Measurements from ENCODE around the gene TMEM18. TPM values are rescaled to one million over a fixed set of nuclear protein-coding genes. Genes with fewer than 3 reads are reported as not detected.

Gene TMEM18
- total and polyA plus RNA-seq, 4 donors, result 19.5 to 36.0 (median 21.4) TPM

- Histone ChIP-seq H3K27ac (ENCODE audit: low read depth in 1 of 2, low read length in 1 of 2) (no peak overlapping the region), H3K9ac (ENCODE audit: insufficient read depth in 1 of 2, low read length in 2 of 2) (no peak overlapping the region), H3K36me3 (ENCODE audit: control insufficient read depth in 4 of 4, insufficient read depth in 4 of 4, low read length in 4 of 4) (no peaks in the 10 kb centered on the region), H3K9me3 (ENCODE audit: control insufficient read depth in 4 of 4, insufficient read depth in 3 of 4, low read length in 3 of 4) (peaks cover 0 to 4% (median 0%) of the 10 kb centered on the region in 4 donors), H3K4me3 (no peak overlapping the region), H3K27me3 (ENCODE audit: control insufficient read depth in 3 of 3, insufficient read depth in 3 of 3, low read length in 2 of 3) (no peaks in the 10 kb centered on the region), H3K4me1 (ENCODE audit: control insufficient read depth in 5 of 5, insufficient read depth in 5 of 5, low read length in 5 of 5) (peaks cover 0 to 7% (median 0%) of the 10 kb centered on the region in 5 donors)
- no peak for ATAC-seq (ENCODE audit: insufficient read depth, low FRiP score)
- TF ChIP-seq CTCF (IDR thresholded peaks at IDR 0.05; ENCODE audit: control extremely low read depth, extremely low read depth), result no peak
- DNase-seq, result no peak
Measured at GRCh38 chr2:632471-632870, 44.7 kb downstream of the TMEM18 start.

GRCh38 chr2:631741-632140 lies 45.5 kb downstream of the TMEM18 start:
- H3K36me3 ChIP-seq (ENCODE audit: control insufficient read depth in 4 of 4, insufficient read depth in 4 of 4, low read length in 4 of 4), result no peaks in the 10 kb centered on the region
- 96 to 97% methylated on average over 1 of the region's 1 CpG for WGBS, 2 donors
- no peak for DNase-seq
- peaks cover 0 to 5% (median 0%) of the 10 kb centered on the region in 5 donors for H3K4me1 ChIP-seq (ENCODE audit: control insufficient read depth in 5 of 5, insufficient read depth in 5 of 5, low read length in 5 of 5)
- peaks cover 0 to 4% (median 0%) of the 10 kb centered on the region in 4 donors for H3K9me3 ChIP-seq (ENCODE audit: control insufficient read depth in 4 of 4, insufficient read depth in 3 of 4, low read length in 3 of 4)
- no peak overlapping the region for H3K27ac ChIP-seq (ENCODE audit: low read depth in 1 of 2, low read length in 1 of 2)
- TF ChIP-seq CTCF (IDR thresholded peaks at IDR 0.05; ENCODE audit: control extremely low read depth, extremely low read depth), result no peak
- H3K4me3 ChIP-seq, result no peak overlapping the region
- no peak for ATAC-seq (ENCODE audit: insufficient read depth, low FRiP score)
- no peaks in the 10 kb centered on the region for H3K27me3 ChIP-seq (ENCODE audit: control insufficient read depth in 3 of 3, insufficient read depth in 3 of 3, low read length in 2 of 3)
- no peak overlapping the region for H3K9ac ChIP-seq (ENCODE audit: insufficient read depth in 1 of 2, low read length in 2 of 2)

GRCh38 chr2:630451-631320 lies 46.5 kb downstream of the TMEM18 start:
- no peak overlapping the region for H3K9ac ChIP-seq (ENCODE audit: insufficient read depth in 1 of 2, low read length in 2 of 2)
- H3K4me3 ChIP-seq, result no peak overlapping the region
- DNase-seq (peak in 1 of 3 donors; percentile 11), ATAC-seq (ENCODE audit: insufficient read depth, low FRiP score) (no peak)
- no peak for TF ChIP-seq CTCF (IDR thresholded peaks at IDR 0.05; ENCODE audit: control extremely low read depth, extremely low read depth)
- no peaks in the 10 kb centered on the region for H3K9me3 ChIP-seq (ENCODE audit: control insufficient read depth in 4 of 4, insufficient read depth in 3 of 4, low read length in 3 of 4)
- no peaks in the 10 kb centered on the region for H3K27me3 ChIP-seq (ENCODE audit: control insufficient read depth in 3 of 3, insufficient read depth in 3 of 3, low read length in 2 of 3)
- H3K36me3 ChIP-seq (ENCODE audit: control insufficient read depth in 4 of 4, insufficient read depth in 4 of 4, low read length in 4 of 4), result no peaks in the 10 kb centered on the region
- H3K4me1 ChIP-seq (ENCODE audit: control insufficient read depth in 5 of 5, insufficient read depth in 5 of 5, low read length in 5 of 5), result no peaks in the 10 kb centered on the region
- no peak overlapping the region for H3K27ac ChIP-seq (ENCODE audit: low read depth in 1 of 2, low read length in 1 of 2)
- WGBS, 2 donors, result 2 to 29% methylated on average over 1 of the region's 1 CpG

Measured in lung (tissue), 12 donors.